WTC11 (cell line): ENCODE measurements around the gene ARSB. TPM values are rescaled to one million over a fixed set of nuclear protein-coding genes. Genes with fewer than 3 reads are reported as not detected.

ENCODE experiments used
- ATAC-seq: fragments of 200-7000 bp; cut with Tn5 transposase; 2 replicates; pipeline ENCODE4 v1.10.0; 2021; ENCODE audit warnings: mild to moderate bottlenecking, moderate library complexity
- CTCF ChIA-PET: fragments of 300-600 bp; sonication (Branson Sonifier 250); formaldehyde crosslinking; loops from one replicate; lab custom pipeline; 2021; ENCODE audit warnings: antibody characterized with exemption; lab: Charles Lee
- POLR2A ChIA-PET: fragments of 350-600 bp; sonication (Branson Sonifier 250); formaldehyde crosslinking; loops from one replicate; lab custom pipeline; 2021; ENCODE audit warnings: antibody characterized with exemption; lab: Charles Lee
- DNase-seq: peaks from one replicate; pipeline ENCODE4 v3.0.0; 2021; ENCODE audit warnings: low spot score
- H3K27ac Mint-ChIP-seq: 2 replicates; pipeline ENCODE4 v1.8.0; 2021; ENCODE audit warnings: mixed read lengths
- H3K27me3 Mint-ChIP-seq: 2 replicates; pipeline ENCODE4 v1.8.0; 2021; ENCODE audit warnings: low read depth, mild to moderate bottlenecking, moderate library complexity, mixed read lengths
- H3K36me3 Mint-ChIP-seq: 2 replicates; pipeline ENCODE4 v1.8.0; 2021; ENCODE audit warnings: mixed read lengths
- H3K4me1 Mint-ChIP-seq: 2 replicates; pipeline ENCODE4 v1.8.0; 2022; ENCODE audit warnings: mixed read lengths
- H3K4me3 Mint-ChIP-seq: 2 replicates; pipeline ENCODE4 v1.8.0; 2021; ENCODE audit warnings: mild to moderate bottlenecking, moderate library complexity, mixed read lengths
- H3K9me3 Mint-ChIP-seq: 2 replicates; pipeline ENCODE4 v1.8.0; 2021; ENCODE audit warnings: mixed read lengths
- AFF4 ChIP-seq: sonication (generic); formaldehyde crosslinking; IDR thresholded peaks from 2 replicates; pipeline ENCODE4 v1.8.1; 2023; ENCODE audit warnings: mild to moderate bottlenecking, missing genetic modification reagents, borderline replicate concordance
- ATF6 ChIP-seq: sonication (generic); formaldehyde crosslinking; IDR thresholded peaks from 2 replicates; pipeline ENCODE4 v1.8.1; 2023; ENCODE audit warnings: mild to moderate bottlenecking, missing genetic modification reagents
- EMX1 ChIP-seq: fragments of 250-450 bp; sonication (Bioruptor Pico); IDR thresholded peaks from 2 replicates; pipeline ENCODE4 v1.8.0; 2021; ENCODE audit warnings: mild to moderate bottlenecking
- GRHL2 ChIP-seq: fragments of 250-450 bp; sonication (Bioruptor Pico); IDR thresholded peaks from 2 replicates; pipeline ENCODE4 v1.8.0; 2022; ENCODE audit warnings: mild to moderate bottlenecking, moderate library complexity; ENCODE audit not compliant: insufficient replicate concordance, severe bottlenecking
- GTF2I ChIP-seq: fragments of 250-450 bp; sonication (Bioruptor Pico); conservative IDR thresholded peaks from 2 replicates; pipeline ENCODE4 v1.4.0; 2021; ENCODE audit warnings: mild to moderate bottlenecking
- HMGA2 ChIP-seq: fragments of 250-450 bp; sonication (Bioruptor Pico); IDR thresholded peaks from 2 replicates; pipeline ENCODE4 v1.4.0; 2021; ENCODE audit warnings: mild to moderate bottlenecking, moderate library complexity
- MAX ChIP-seq: sonication (generic); formaldehyde crosslinking; IDR thresholded peaks from 2 replicates; pipeline ENCODE4 v1.8.0; 2022; ENCODE audit warnings: mild to moderate bottlenecking, missing genetic modification reagents
- NFATC4 ChIP-seq: fragments of 250-450 bp; sonication (Bioruptor Pico); IDR thresholded peaks from 2 replicates; pipeline ENCODE4 v1.9.0; 2021; ENCODE audit warnings: mild to moderate bottlenecking
- NR3C1 ChIP-seq: sonication (generic); formaldehyde crosslinking; conservative IDR thresholded peaks from 2 replicates; pipeline ENCODE4 v1.8.1; 2023; ENCODE audit warnings: low read depth, mild to moderate bottlenecking, missing genetic modification reagents
- OVOL2 ChIP-seq: fragments of 250-450 bp; sonication (Bioruptor Pico); IDR thresholded peaks from 2 replicates; pipeline ENCODE4 v1.9.0; 2021; ENCODE audit warnings: mild to moderate bottlenecking, borderline replicate concordance
- SMAD3 ChIP-seq: sonication (generic); formaldehyde crosslinking; IDR thresholded peaks from 2 replicates; pipeline ENCODE4 v1.8.0; 2022; ENCODE audit warnings: missing genetic modification reagents, mild to moderate bottlenecking, borderline replicate concordance
- SMAD4 ChIP-seq: sonication (generic); formaldehyde crosslinking; IDR thresholded peaks from 2 replicates; pipeline ENCODE4 v1.8.0; 2022; ENCODE audit warnings: mild to moderate bottlenecking, missing genetic modification reagents
- SP1 ChIP-seq: sonication (generic); formaldehyde crosslinking; conservative IDR thresholded peaks from 2 replicates; pipeline ENCODE4 v1.8.1; 2022; ENCODE audit warnings: missing genetic modification reagents
- STAT6 ChIP-seq: sonication (generic); formaldehyde crosslinking; conservative IDR thresholded peaks from 2 replicates; pipeline ENCODE4 v1.8.1; 2023; ENCODE audit warnings: mild to moderate bottlenecking, low read depth, missing genetic modification reagents, moderate library complexity
- TEAD1 ChIP-seq: sonication (generic); formaldehyde crosslinking; IDR thresholded peaks from 2 replicates; pipeline ENCODE4 v1.8.0; 2022; ENCODE audit warnings: mild to moderate bottlenecking, missing genetic modification reagents
- USF2 ChIP-seq: sonication (generic); formaldehyde crosslinking; IDR thresholded peaks from 2 replicates; pipeline ENCODE4 v1.8.1; 2023; ENCODE audit warnings: mild to moderate bottlenecking, missing genetic modification reagents, moderate library complexity
- ZMAT4 ChIP-seq: fragments of 250-450 bp; sonication (Bioruptor Pico); IDR thresholded peaks from 2 replicates; pipeline ENCODE4 v1.9.0; 2021; ENCODE audit warnings: mild to moderate bottlenecking
- ZNF425 ChIP-seq: fragments of 250-450 bp; sonication (Bioruptor Pico); conservative IDR thresholded peaks from 2 replicates; pipeline ENCODE4 v1.9.0; 2021; ENCODE audit warnings: mild to moderate bottlenecking
- ZNF512 ChIP-seq: sonication (generic); formaldehyde crosslinking; IDR thresholded peaks from 2 replicates; pipeline ENCODE4 v1.8.1; 2022; ENCODE audit warnings: missing genetic modification reagents, borderline replicate concordance
- total RNA-seq: library from RNA; stranded (reverse); gene quantifications from 3 replicates; pipeline ENCODE4 v1.2.3, GENCODE V29; 2021

Gene ARSB
- total RNA-seq, 1 experiment from 2014 or later, result 9.7 TPM

- Mint-ChIP-seq H3K27ac (no peak overlapping the region), H3K4me3 (no peak overlapping the region), H3K36me3 (no peaks in the 10 kb centered on the region), H3K4me1 (peaks cover 10% of the 10 kb centered on the region), H3K27me3 (no peaks in the 10 kb centered on the region), H3K9me3 (no peaks in the 10 kb centered on the region)
- ChIA-PET CTCF (no interaction called here), POLR2A (no interaction called here)
- ATAC-seq (no peak), DNase-seq (no peak)
- TF ChIP-seq NFATC4 (no peak), STAT6 (CRISPR knock-in tag) (no peak), NR3C1 (no peak), EMX1 (CRISPR knock-in tag) (no peak), ATF6 (CRISPR knock-in tag) (no peak), AFF4 (CRISPR knock-in tag) (no peak), SMAD4 (no peak), USF2 (no peak), MAX (CRISPR knock-in tag) (no peak), SMAD3 (CRISPR knock-in tag) (no peak), ZMAT4 (CRISPR knock-in tag) (no peak), TEAD1 (CRISPR knock-in tag) (no peak), GRHL2 (CRISPR knock-in tag) (no peak), OVOL2 (CRISPR knock-in tag) (no peak), HMGA2 (CRISPR knock-in tag) (no peak), GTF2I (no peak), ZNF425 (CRISPR knock-in tag) (no peak), ZNF512 (CRISPR knock-in tag) (no peak), SP1 (CRISPR knock-in tag) (no peak)
These were observed 146.4 kb downstream of the ARSB start for GRCh38 chr5:78838753-78839152.
